HepG2 (cell line): Measurements from ENCODE around the gene CALR. TPM values are rescaled to one million over a fixed set of nuclear protein-coding genes. Genes with fewer than 3 reads are reported as not detected.

ENCODE experiments used
- ATAC-seq: fragments of 200-7000 bp; cut with Tn5 transposase; 3 replicates; pipeline ENCODE4 v1.9.1; 2020; ENCODE audit warnings: mild to moderate bottlenecking, moderate library complexity
- BruUV-seq: library from RNA; stranded (reverse); fragments of 400-500 nt; replicated peaks from 2 replicates; lab custom pipeline; 2021; lab: Mats Ljungman, UMichigan
- CTCF ChIA-PET: fragments of 300-600 bp; formaldehyde crosslinking; extraction: SDS; loops from one replicate; lab custom pipeline; 2021; ENCODE audit warnings: low total read pairs, inconsistent platforms, low intra/inter-chr PET ratio; lab: Yijun Ruan, JAX
- POLR2A ChIA-PET: fragments of 350-600 bp; sonication (Branson Sonifier 250); formaldehyde crosslinking; loops from one replicate; lab custom pipeline; 2020; ENCODE audit warnings: antibody characterized with exemption, inconsistent platforms; lab: Yijun Ruan, JAX
- DNase-seq: peaks from one replicate; pipeline ENCODE4 v3.0.0-alpha.2; 2015; ENCODE audit warnings: low spot score
- FAIRE-seq: peaks from 3 replicates; lab custom pipeline; 2011; peaks lifted over from hg19 to GRCh38; lab: Jason Lieb, UNC
- H2AFZ ChIP-seq: one replicate; pipeline ENCODE4 v1.6.1; 2011; ENCODE audit warnings: low read length, inconsistent platforms
- H3K27ac ChIP-seq: fragments of 300-600 bp; 3 replicates; pipeline ENCODE4 v1.8.0; 2011; ENCODE audit warnings: mixed run types, mild to moderate bottlenecking, mixed read lengths, low read length, inconsistent platforms; ENCODE audit not compliant: insufficient read depth; ENCODE audit errors: extremely low read length
- H3K27me3 ChIP-seq, 2 experiments: fragments of 200-600 bp in 1 of 2; 2 replicates in 1 of 2; 3 replicates in 1 of 2; pipeline versions ENCODE4 v1.6.0 to v1.8.0; 2011; ENCODE audit warnings: low read length in 2 of 2, mild to moderate bottlenecking in 2 of 2, moderate library complexity in 2 of 2, inconsistent platforms in 1 of 2; ENCODE audit not compliant: insufficient read depth in 2 of 2, control insufficient read depth in 1 of 2
- H3K36me3 ChIP-seq, 2 experiments: fragments of 200-600 bp in 1 of 2; replicated peaks in 1 of 2; 2 replicates in 1 of 2; 3 replicates in 1 of 2; pipeline versions ENCODE4 v1.5.1 to v1.8.0; 2011; ENCODE audit warnings: low read length in 2 of 2, inconsistent platforms in 1 of 2; ENCODE audit not compliant: insufficient read depth in 2 of 2, control insufficient read depth in 1 of 2
- H3K4me1 ChIP-seq: 2 replicates; pipeline ENCODE4 v1.5.1; 2012; ENCODE audit warnings: low read length, inconsistent platforms; ENCODE audit not compliant: insufficient read depth
- H3K4me2 ChIP-seq: 2 replicates; pipeline ENCODE4 v1.6.0; 2011; ENCODE audit warnings: low read depth, low read length, inconsistent platforms
- H3K4me3 ChIP-seq, 3 experiments: fragments of 200-600 bp in 1 of 3; sonication (generic), shearing (Covaris generic) in 1 of 3; replicated peaks in 1 of 3; 2 replicates each; pipeline ENCODE4 v1.5.1; 2011 to 2016; ENCODE audit warnings: low read length in 3 of 3, inconsistent platforms in 2 of 3, low read depth in 2 of 3, mild to moderate bottlenecking in 2 of 3, control low read depth in 1 of 3, mixed read lengths in 1 of 3; ENCODE audit not compliant: insufficient read depth in 1 of 3
- H3K79me2 ChIP-seq: one replicate; pipeline ENCODE4 v1.6.1; 2011; ENCODE audit warnings: low read length, inconsistent platforms; ENCODE audit not compliant: insufficient read depth
- H3K9ac ChIP-seq: 2 replicates; pipeline ENCODE4 v1.6.0; 2011; ENCODE audit warnings: mild to moderate bottlenecking, low read depth, low read length, inconsistent platforms; ENCODE audit not compliant: insufficient read depth
- H3K9me3 ChIP-seq: 2 replicates; pipeline ENCODE4 v1.5.1; 2012; ENCODE audit warnings: mild to moderate bottlenecking, low read length
- H4K20me1 ChIP-seq: 2 replicates; pipeline ENCODE4 v1.6.0; 2011; ENCODE audit warnings: inconsistent platforms, mild to moderate bottlenecking, low read length, moderate library complexity; ENCODE audit not compliant: insufficient read depth
- BATF2 ChIP-seq: sonication (generic); formaldehyde crosslinking; IDR thresholded peaks from 2 replicates; pipeline ENCODE4 v1.8.0; 2022; ENCODE audit warnings: mild to moderate bottlenecking, missing genetic modification reagents, moderate library complexity
- JUNB ChIP-seq: sonication (generic); formaldehyde crosslinking; IDR thresholded peaks from 2 replicates; pipeline ENCODE4 v1.8.0; 2022; ENCODE audit warnings: missing genetic modification reagents, mild to moderate bottlenecking, borderline replicate concordance
- MAF1 ChIP-seq: sonication (generic); formaldehyde crosslinking; IDR thresholded peaks from 2 replicates; pipeline ENCODE4 v1.5.0; 2020; ENCODE audit warnings: missing genetic modification reagents, borderline replicate concordance
- MIER2 ChIP-seq: IDR thresholded peaks from 2 replicates; pipeline ENCODE4 v1.6.1; 2016; ENCODE audit warnings: missing biosample characterization, missing genetic modification reagents
- REPIN1 ChIP-seq: sonication (generic); formaldehyde crosslinking; IDR thresholded peaks from 2 replicates; pipeline ENCODE4 v1.8.0; 2022; ENCODE audit warnings: missing genetic modification reagents, low read depth, mild to moderate bottlenecking, borderline replicate concordance
- UBTF ChIP-seq: sonication (generic); formaldehyde crosslinking; IDR thresholded peaks from 2 replicates; pipeline ENCODE4 v1.4.0; 2020; ENCODE audit warnings: mild to moderate bottlenecking, missing genetic modification reagents
- ZFP36 ChIP-seq: fragments of 150-350 bp; IDR thresholded peaks from 2 replicates; pipeline ENCODE4 v1.6.1; 2018; ENCODE audit warnings: borderline replicate concordance, low read length, low read depth; ENCODE audit not compliant: partially characterized antibody
- ZNF143 ChIP-seq: sonication (generic); formaldehyde crosslinking; IDR thresholded peaks from 2 replicates; pipeline ENCODE4 v1.4.0; 2020; ENCODE audit warnings: missing genetic modification reagents
- ZNF670 ChIP-seq: sonication (generic); formaldehyde crosslinking; IDR thresholded peaks from 2 replicates; pipeline ENCODE4 v1.8.0; 2022; ENCODE audit warnings: mild to moderate bottlenecking, missing genetic modification reagents, borderline replicate concordance
- WGBS: methylation state at CpG from one replicate; pipeline ENCODE4 v1.1.6; 2017; ENCODE audit warnings: low lambda C conversion rate; 5-methylcytosine and 5-hydroxymethylcytosine counted together
- in situ Hi-C: cut with HindIII; loops from 2 replicates; pipeline ENCODE4 v1.10.0; 2017; ENCODE audit warnings: low pct_unique_long_range_greater_than_20kb; ENCODE audit not compliant: extremely low pct_ligation_motif_present
- intact Hi-C: fragments of 100-400 bp; cut with micrococcal nuclease; formaldehyde crosslinking; loops from one replicate; pipeline ENCODE4 v1.10.0; 2022; ENCODE audit not compliant: unreplicated experiment
- polyA plus RNA-seq, 8 experiments: library from polyadenylated mRNA; depleted of rRNA in 3 of 8; stranded (reverse) in 7 of 8; unstranded in 1 of 8; fragments of >200 nt; fragmentation: Illumina TruSeq in 4 of 8; extraction: Trizol in 4 of 8; gene quantifications; 2 replicates each; pipeline versions ENCODE4 v1.2.1 to v1.2.3, GENCODE V29; 2011 to 2016; ENCODE audit warnings: low read depth in 4 of 8, missing spikeins in 1 of 8, mixed read lengths in 1 of 8; ENCODE audit not compliant: insufficient read depth in 1 of 8
- total RNA-seq, 5 experiments: library from RNA; depleted of rRNA; stranded (reverse); fragments of >200 nt; fragmentation: Illumina TruSeq; extraction: Trizol; gene quantifications; 2 replicates each; pipeline ENCODE4 v1.2.3, GENCODE V29; 2016; ENCODE audit warnings: low read depth in 1 of 5

Gene CALR
- total and polyA plus RNA-seq, 2 of the 13 experiments (the other 11 are each of a cell fraction or from before 2014, with no cell fraction given) = 898 to 934 TPM

GRCh38 chr19:12935071-12935470 is 3.3 kb upstream of the CALR start (continued):
- TF ChIP-seq UBTF (CRISPR knock-in tag) = no peak
- TF ChIP-seq MAF1 (CRISPR knock-in tag) = no peak
- no peak for TF ChIP-seq REPIN1 (CRISPR knock-in tag)
- no peak for TF ChIP-seq JUNB (CRISPR knock-in tag)
- TF ChIP-seq ZNF143 (CRISPR knock-in tag) = no peak
- no peak for TF ChIP-seq ZNF670 (CRISPR knock-in tag)
- no peak for TF ChIP-seq MIER2 (CRISPR knock-in tag)
- TF ChIP-seq BATF2 (CRISPR knock-in tag) = no peak

GRCh38 chr19:12936582-12936981 is 1.8 kb upstream of the CALR start:
- peaks cover 45% of the 10 kb centered on the region for H3K79me2 ChIP-seq
- TF ChIP-seq ZFP36 = no peak
- H2AFZ ChIP-seq = no peak overlapping the region
- H3K4me1 ChIP-seq = peaks cover 49% of the 10 kb centered on the region
- H3K9ac ChIP-seq = no peak overlapping the region
- ChIA-PET CTCF (no interaction called here), POLR2A (interaction anchor here (0.5 to 1.5 kb wide), 2 partner anchors 10 to 212 kb away, joined by 4 to 16 read pairs; no protein-coding TSS in a partner anchor)
- H3K4me3 ChIP-seq = no peak overlapping the region
- H3K4me2 ChIP-seq = no peak overlapping the region
- in situ Hi-C loops = no loop called here
- FAIRE-seq (no peak), ATAC-seq (no peak), DNase-seq (no peak)
- peaks cover 16% of the 10 kb centered on the region for H4K20me1 ChIP-seq
- intact Hi-C loops = no loop called here
- H3K27ac ChIP-seq = no peak overlapping the region
- peaks cover 0 to 5% of the 10 kb centered on the region in 2 experiments; a peak in 1 of 5 replicates for H3K27me3 ChIP-seq
- 83% methylated on average over 7 of the region's 7 CpGs for WGBS
- peaks cover 8 to 18% of the 10 kb centered on the region in 2 experiments; a peak in 4 of 5 replicates for H3K36me3 ChIP-seq
- H3K9me3 ChIP-seq = no peaks in the 10 kb centered on the region
- no TSS peak for BruUV-seq
